K562 (cell line): ENCODE measurements around the gene LACTB. TPM values are rescaled to one million over a fixed set of nuclear protein-coding genes. Genes with fewer than 3 reads are reported as not detected.

Experiments
- BRCA1 ChIP-seq, 2 experiments: fragments of 450-650 bp in 1 of 2; sonication (generic) in 1 of 2; formaldehyde crosslinking in 1 of 2; IDR thresholded peaks; 2 replicates each; pipeline versions ENCODE4 v1.5.0 to v1.6.1; 2017 to 2020; ENCODE audit warnings: mild to moderate bottlenecking in 1 of 2, missing genetic modification reagents in 1 of 2
- CHD7 ChIP-seq: fragments of 200-600 bp; sonication (generic); IDR thresholded peaks from one replicate; pipeline ENCODE4 v1.6.1; 2012; ENCODE audit warnings: mild to moderate bottlenecking, low read depth, low read length, inconsistent platforms
- CREB1 ChIP-seq, 2 experiments: sonication (generic) in 1 of 2; formaldehyde crosslinking in 1 of 2; IDR thresholded peaks; 2 replicates each; pipeline versions ENCODE4 v1.6.1 to v1.8.0; 2012 to 2022; ENCODE audit warnings: inconsistent platforms in 1 of 2, mild to moderate bottlenecking in 1 of 2, missing genetic modification reagents in 1 of 2, moderate library complexity in 1 of 2
- KLF6 ChIP-seq: fragments of 250-450 bp; sonication (Bioruptor Pico); IDR thresholded peaks from 2 replicates; pipeline ENCODE4 v1.4.0; 2020; ENCODE audit warnings: mild to moderate bottlenecking, moderate library complexity, borderline replicate concordance
- LCOR ChIP-seq: sonication (generic); formaldehyde crosslinking; IDR thresholded peaks from 2 replicates; pipeline ENCODE4 v1.8.0; 2022; ENCODE audit warnings: mild to moderate bottlenecking, missing genetic modification reagents
- MAFG ChIP-seq: fragments of 450-650 bp; conservative IDR thresholded peaks from 2 replicates; pipeline ENCODE4 v1.6.1; 2016; ENCODE audit warnings: missing genetic modification characterization, missing compliant biosample characterization
- MEIS2 ChIP-seq: fragments of 450-650 bp; IDR thresholded peaks from 2 replicates; pipeline ENCODE4 v1.6.1; 2014; ENCODE audit warnings: mild to moderate bottlenecking; ENCODE audit not compliant: partially characterized antibody
- PHB2 ChIP-seq: fragments of 450-650 bp; IDR thresholded peaks from 2 replicates; pipeline ENCODE4 v1.6.1; 2017; ENCODE audit warnings: low read depth
- POLR2AphosphoS2 ChIP-seq: IDR thresholded peaks from 2 replicates; pipeline ENCODE4 v1.6.1; 2012; ENCODE audit warnings: low read length, improper control_type of control experiment
- POLR2AphosphoS5 ChIP-seq: IDR thresholded peaks from 2 replicates; pipeline ENCODE4 v1.6.1; 2011; ENCODE audit warnings: mild to moderate bottlenecking, low read depth, low read length, moderate library complexity; ENCODE audit not compliant: control insufficient read depth, insufficient read depth
- POLR2G ChIP-seq: fragments of 200-400 bp; formaldehyde crosslinking; IDR thresholded peaks from 2 replicates; pipeline ENCODE4 v1.6.1; 2017; ENCODE audit warnings: low read depth, mild to moderate bottlenecking, antibody characterized with exemption, low read length, moderate library complexity
- RBBP5 ChIP-seq: fragments of 200-600 bp; sonication (generic); IDR thresholded peaks from 2 replicates; pipeline ENCODE4 v1.6.1; 2012; ENCODE audit warnings: borderline replicate concordance, mild to moderate bottlenecking, low read length, control low read depth, inconsistent platforms; ENCODE audit not compliant: insufficient read depth, poor library complexity, severe bottlenecking
- SIN3A ChIP-seq, 2 experiments: fragments of 150-350 bp in 1 of 2; IDR thresholded peaks; 2 replicates each; pipeline ENCODE4 v1.6.1; 2011 to 2016; ENCODE audit warnings: borderline replicate concordance in 2 of 2, low read depth in 2 of 2, low read length in 2 of 2, mild to moderate bottlenecking in 2 of 2, moderate library complexity in 2 of 2; ENCODE audit not compliant: control insufficient read depth in 1 of 2
- SMAD4 ChIP-seq: fragments of 250-450 bp; sonication (Bioruptor Pico); conservative IDR thresholded peaks from 2 replicates; pipeline ENCODE4 v1.8.0; 2021; ENCODE audit warnings: inconsistent platforms, mild to moderate bottlenecking, moderate library complexity
- SMARCA4 ChIP-seq: fragments of 450-650 bp; IDR thresholded peaks from 2 replicates; pipeline ENCODE4 v1.6.1; 2016
- STAT5A ChIP-seq: IDR thresholded peaks from 2 replicates; pipeline ENCODE4 v1.6.1; 2012; ENCODE audit warnings: low read length, inconsistent platforms, borderline replicate concordance
- WHSC1 ChIP-seq: IDR thresholded peaks from one replicate; pipeline ENCODE4 v1.6.1; 2012; ENCODE audit warnings: low read length, control low read depth, inconsistent platforms
- ZKSCAN3 ChIP-seq: fragments of 250-450 bp; sonication (Bioruptor Pico); IDR thresholded peaks from 2 replicates; pipeline ENCODE4 v1.4.0; 2020
- polyA plus RNA-seq, 8 experiments: library from polyadenylated mRNA; depleted of rRNA in 4 of 8; stranded (reverse) in 5 of 8; unstranded in 3 of 8; fragments of >200 nt; fragmentation: Nextera tagmentation in 2 of 8; fragmentation: Illumina TruSeq in 1 of 8; extraction: Ambion mirVana in 2 of 8; extraction: Trizol in 1 of 8; gene quantifications; 2 replicates each; pipeline versions ENCODE4 v1.2.1 to v1.2.3, GENCODE V29; 2011 to 2014; ENCODE audit warnings: inconsistent platforms in 1 of 8, missing spikeins in 1 of 8
- total RNA-seq, 7 experiments: library from RNA; depleted of rRNA in 6 of 7; stranded (reverse); fragments of >200 nt in 6 of 7; fragmentation: Illumina TruSeq in 2 of 7; extraction: Trizol in 2 of 7; gene quantifications; 2 replicates each; pipeline versions ENCODE4 v1.2.1 to v1.2.3, GENCODE V29; 2011 to 2021; ENCODE audit warnings: low replicate concordance in 1 of 7

The LACTB gene
- total and polyA plus RNA-seq, 9 of the 15 experiments (the other 6 are each of a cell fraction or from before 2014, with no cell fraction given), result 3.1 to 15.5 (median 9.8) TPM

GRCh38 chr15:63109920-63110319 lies 11.7 kb upstream of the LACTB start (continued):
- TF ChIP-seq CHD7 (no peak), POLR2AphosphoS5 (peak; percentile 95), ZKSCAN3 (CRISPR knock-in tag) (no peak), SMAD4 (CRISPR knock-in tag) (peak; percentile 84), MAFG (tag) (no peak), SIN3A (IDR thresholded peaks at IDR 0.05; ENCODE audit: borderline replicate concordance in 2 of 2, control insufficient read depth in 1 of 2, low read depth in 2 of 2, low read length in 2 of 2) (peak; percentile 78 to 96; a peak in 3 of 4 replicates), POLR2AphosphoS2 (no peak), STAT5A (peak; percentile 87), WHSC1 (no peak), RBBP5 (no peak), LCOR (CRISPR knock-in tag) (peak; percentile 64), CREB1 (IDR thresholded peaks at IDR 0.05) (peak; percentile 53; the same call in 1 of the 2 replicates), CREB1 (CRISPR knock-in tag; IDR thresholded peaks at IDR 0.05) (0 out of 2 replicates have a peak, but pooled peaks have one; percentile 17), SMARCA4 (peak; percentile 78), PHB2 (peak; percentile 69; the same call in 1 of the 2 replicates), MEIS2 (peak; percentile 85), KLF6 (CRISPR knock-in tag) (no peak), POLR2G (no peak), BRCA1 (IDR thresholded peaks at IDR 0.05) (no peak), BRCA1 (CRISPR knock-in tag; IDR thresholded peaks at IDR 0.05) (no peak)
